SIG-M5 treated with dmso at 0.1 percent for 504 hours (cell line): ENCODE measurements around the gene MIA2.
A peak's percentile ranks its signal among the peaks of the same experiment; 100 is the strongest.
"Not testable (repeated sequence)": the region's sequence is repeated elsewhere in the genome, so short reads cannot be mapped to it uniquely, and the experiment has no call there.

Experiments
- DNase-seq: peaks from one replicate; lab custom pipeline; 2025; ENCODE audit not compliant: unreplicated experiment; lab: John Stamatoyannopoulos, UW

Gene MIA2

GRCh38 chr14:39320318-39320717 is 86.6 kb downstream of the MIA2 start:
- DNase-seq, result no peak

GRCh38 chr14:39322807-39323206 is 89.1 kb downstream of the MIA2 start:
- DNase-seq, result no peak

GRCh38 chr14:39324097-39324496 is 90.4 kb downstream of the MIA2 start:
- no peak for DNase-seq

- DNase-seq, result no peak
These were observed 105.3 kb downstream of the MIA2 start for GRCh38 chr14:39339003-39339402.

GRCh38 chr14:39341126-39341525 is 107.4 kb downstream of the MIA2 start:
- not testable (repeated sequence) for DNase-seq

- no peak for DNase-seq
These were observed 109.1 kb downstream of the MIA2 start for GRCh38 chr14:39342768-39343167.

- DNase-seq, result no peak
These were observed 109.9 kb downstream of the MIA2 start for GRCh38 chr14:39343614-39344013.

- DNase-seq, result no peak
These were observed 117.2 kb downstream of the MIA2 start for GRCh38 chr14:39350866-39351265.

GRCh38 chr14:39351708-39352107 is 118.0 kb downstream of the MIA2 start:
- no peak for DNase-seq

GRCh38 chr14:39359069-39359468 is 125.4 kb downstream of the MIA2 start:
- not testable (repeated sequence) for DNase-seq

GRCh38 chr14:39360316-39360715 is 126.6 kb downstream of the MIA2 start:
- no peak for DNase-seq

GRCh38 chr14:39361556-39361955 is 127.8 kb downstream of the MIA2 start:
- not testable (repeated sequence) for DNase-seq

GRCh38 chr14:39364509-39364908 is 130.8 kb downstream of the MIA2 start:
- no peak for DNase-seq

- no peak for DNase-seq
These were observed 131.6 kb downstream of the MIA2 start for GRCh38 chr14:39365354-39365753.

- no peak for DNase-seq
These were observed 133.0 kb downstream of the MIA2 start for GRCh38 chr14:39366460-39367386.

GRCh38 chr14:39367387-39367751 is 133.7 kb downstream of the MIA2 start:
- no peak for DNase-seq

- DNase-seq, result peak; percentile 25
These were observed 134.7 kb downstream of the MIA2 start for GRCh38 chr14:39368261-39368959.

GRCh38 chr14:39369029-39369428 is 135.3 kb downstream of the MIA2 start:
- DNase-seq, result no peak

GRCh38 chr14:39370415-39370814 is 136.7 kb downstream of the MIA2 start:
- no peak for DNase-seq

GRCh38 chr14:39372656-39373055 is 138.9 kb downstream of the MIA2 start:
- no peak for DNase-seq

GRCh38 chr14:39374851-39375250 is 141.1 kb downstream of the MIA2 start:
- no peak for DNase-seq
